Measurements from ENCODE around the gene IGFL2.
"Not testable (repeated sequence)": the region's sequence is repeated elsewhere in the genome, so short reads cannot be mapped to it uniquely, and the experiment has no call there.

Gene IGFL2

DNA sequence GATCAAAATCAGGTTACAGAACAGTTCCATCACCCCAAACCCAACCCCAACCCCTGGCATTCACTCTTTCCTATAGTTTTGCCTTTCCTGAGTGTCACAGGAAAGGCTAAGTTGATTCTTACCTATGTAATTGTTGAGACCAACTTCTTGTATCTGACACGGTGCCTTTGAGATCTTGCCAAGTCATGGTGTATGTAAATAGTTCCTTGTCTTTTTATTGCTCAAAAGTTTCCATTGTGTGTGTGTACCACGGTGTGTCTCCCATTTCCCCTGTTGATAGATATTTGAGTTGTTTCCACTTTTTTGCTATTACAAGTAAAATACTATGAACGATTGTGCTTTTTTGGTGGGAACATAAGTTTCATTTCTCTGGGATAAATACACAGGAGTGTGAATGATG, 3.3 kb upstream of the IGFL2 start:
- Histone ChIP-seq H3K9me3 (ENCODE audit: control insufficient read depth in 1 of 2, low read length in 2 of 2) (no peaks in the 10 kb centered on the region), H3K4me3 (ENCODE audit: low read depth in 1 of 2, low read length in 2 of 2) (no peak overlapping the region), H3K27ac (ENCODE audit: low read length) (no peak overlapping the region), H3K4me1 (ENCODE audit: control insufficient read depth in 1 of 2, insufficient read depth in 2 of 2, low read length in 2 of 2) (no peaks in the 10 kb centered on the region), H3K36me3 (ENCODE audit: control insufficient read depth in 1 of 2, insufficient read depth in 2 of 2, low read length in 2 of 2) (no peaks in the 10 kb centered on the region), H3K27me3 (ENCODE audit: low read depth, low read length) (no peaks in the 10 kb centered on the region)

DNA sequence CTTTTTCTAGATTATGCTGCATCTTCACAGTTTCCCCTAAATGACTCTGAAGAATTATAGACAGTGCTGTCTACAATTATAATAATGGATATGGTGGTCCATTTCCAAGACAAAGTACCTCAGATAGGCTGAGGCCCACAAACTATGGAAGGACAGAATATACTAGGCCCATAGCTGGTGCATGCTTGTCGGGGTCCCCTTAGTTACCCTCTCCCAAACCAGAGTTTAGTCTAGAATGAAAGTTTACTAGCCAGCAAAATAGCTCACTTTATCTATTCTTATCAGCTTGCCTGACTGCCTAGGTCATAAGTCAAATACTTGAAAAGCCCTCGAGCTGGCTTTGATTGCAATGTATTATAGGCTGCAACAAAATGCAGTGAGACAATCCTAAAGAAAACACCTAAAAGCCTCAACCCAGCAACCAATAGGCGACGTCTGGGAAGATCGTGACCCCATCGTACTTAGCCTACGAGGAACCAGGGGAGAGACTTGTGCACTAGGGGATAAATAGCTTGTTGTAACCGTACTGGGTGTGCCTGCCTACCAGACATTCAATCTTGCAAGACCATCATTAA, 785 bp upstream of the IGFL2 start:
- no peak overlapping the region for H3K27ac ChIP-seq (ENCODE audit: low read length)
- no peaks in the 10 kb centered on the region for H3K9me3 ChIP-seq (ENCODE audit: control insufficient read depth in 1 of 2, low read length in 2 of 2)
- no peak overlapping the region for H3K4me3 ChIP-seq (ENCODE audit: low read depth in 1 of 2, low read length in 2 of 2)
- no peaks in the 10 kb centered on the region for H3K36me3 ChIP-seq (ENCODE audit: control insufficient read depth in 1 of 2, insufficient read depth in 2 of 2, low read length in 2 of 2)
- no peaks in the 10 kb centered on the region for H3K4me1 ChIP-seq (ENCODE audit: control insufficient read depth in 1 of 2, insufficient read depth in 2 of 2, low read length in 2 of 2)
- no peaks in the 10 kb centered on the region for H3K27me3 ChIP-seq (ENCODE audit: low read depth, low read length)

DNA sequence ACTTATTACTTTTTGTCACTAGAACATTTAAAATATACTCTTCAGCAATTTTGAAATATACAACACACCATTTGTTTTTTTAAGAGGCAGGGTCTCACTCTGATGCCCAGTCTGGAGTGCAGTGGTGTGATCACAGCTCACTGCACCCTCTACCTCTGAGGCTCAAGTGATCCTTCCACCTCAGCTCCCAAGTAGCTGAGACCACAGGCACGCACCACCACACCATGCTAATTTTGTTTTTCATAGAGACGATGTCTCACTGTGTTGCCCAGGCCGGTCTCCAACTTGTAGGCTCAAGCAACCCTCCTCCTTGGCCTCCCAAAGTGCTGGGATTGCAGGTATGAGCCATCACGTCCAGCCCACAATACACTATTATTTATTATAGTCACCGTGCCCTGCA, 2.6 kb downstream of the IGFL2 start:
- H3K4me1 ChIP-seq (ENCODE audit: control insufficient read depth in 1 of 2, insufficient read depth in 2 of 2, low read length in 2 of 2) = no peaks in the 10 kb centered on the region
- no peaks in the 10 kb centered on the region for H3K9me3 ChIP-seq (ENCODE audit: control insufficient read depth in 1 of 2, low read length in 2 of 2)
- H3K27me3 ChIP-seq (ENCODE audit: low read depth, low read length) = no peaks in the 10 kb centered on the region
- no peak overlapping the region for H3K27ac ChIP-seq (ENCODE audit: low read length)
- no peaks in the 10 kb centered on the region for H3K36me3 ChIP-seq (ENCODE audit: control insufficient read depth in 1 of 2, insufficient read depth in 2 of 2, low read length in 2 of 2)
- no peak overlapping the region for H3K4me3 ChIP-seq (ENCODE audit: low read depth in 1 of 2, low read length in 2 of 2)

DNA sequence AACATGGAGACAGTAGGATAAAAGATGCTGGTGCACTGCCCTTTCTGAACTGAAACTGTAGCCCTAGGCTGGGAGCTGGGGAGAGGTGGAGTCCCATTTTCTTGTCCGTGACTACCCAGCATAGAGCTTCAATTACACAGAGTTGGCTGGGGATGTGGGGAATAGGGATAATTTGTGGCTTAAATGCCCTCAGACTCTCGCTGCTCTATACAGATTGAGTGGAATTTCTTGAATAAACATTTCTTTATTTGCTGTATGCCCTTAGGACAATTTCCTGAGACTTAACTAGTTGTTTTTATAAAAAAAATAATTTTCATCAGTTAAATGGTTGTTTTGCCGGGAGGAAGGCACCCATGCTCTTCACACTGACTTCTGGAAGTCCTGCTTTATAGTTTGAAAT, 7.2 kb downstream of the IGFL2 start:
- Histone ChIP-seq H3K4me1 (ENCODE audit: control insufficient read depth in 1 of 2, insufficient read depth in 2 of 2, low read length in 2 of 2) (no peaks in the 10 kb centered on the region), H3K27ac (ENCODE audit: low read length) (no peak overlapping the region), H3K4me3 (ENCODE audit: low read depth in 1 of 2, low read length in 2 of 2) (no peak overlapping the region), H3K36me3 (ENCODE audit: control insufficient read depth in 1 of 2, insufficient read depth in 2 of 2, low read length in 2 of 2) (no peaks in the 10 kb centered on the region), H3K27me3 (ENCODE audit: low read depth, low read length) (no peaks in the 10 kb centered on the region), H3K9me3 (ENCODE audit: control insufficient read depth in 1 of 2, low read length in 2 of 2) (no peaks in the 10 kb centered on the region)

DNA sequence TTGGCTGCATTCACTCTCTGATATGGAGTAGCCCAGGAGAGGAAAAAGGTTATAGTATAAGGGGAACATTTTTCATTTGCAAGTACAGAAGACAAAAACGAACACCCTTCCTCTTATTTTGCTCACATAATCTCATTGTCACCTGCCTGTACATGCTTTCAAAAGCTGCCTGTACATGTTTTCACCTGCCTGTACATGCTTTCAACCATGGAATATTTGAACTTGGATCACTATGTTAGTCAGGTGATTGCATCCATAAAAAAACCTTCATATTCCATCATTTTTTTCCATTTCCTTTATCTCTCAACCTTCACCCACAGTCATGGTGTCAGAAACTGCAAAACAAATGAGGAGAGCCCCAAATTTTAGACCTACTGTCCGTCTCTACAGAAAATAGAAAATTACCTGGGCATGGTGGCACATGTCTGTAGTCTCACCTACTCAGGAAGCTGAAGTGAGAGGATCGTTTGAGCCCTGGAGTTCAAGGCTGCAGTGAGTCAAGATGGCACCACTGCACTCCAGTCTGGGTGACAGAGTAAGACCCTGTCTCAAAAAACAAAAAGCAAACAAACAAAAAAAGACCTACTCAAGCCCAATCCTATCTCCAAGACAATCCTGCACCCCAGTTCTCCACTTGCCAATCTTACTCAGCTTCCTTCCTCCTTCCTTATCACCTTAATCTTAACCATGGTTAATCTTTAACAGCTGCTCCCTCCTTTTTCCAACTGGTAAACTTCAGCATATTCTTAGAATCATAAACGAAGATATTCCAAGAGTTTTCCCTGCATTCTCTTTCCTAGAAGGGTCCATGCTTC, 11.6 kb downstream of the IGFL2 start:
- Histone ChIP-seq H3K27ac (ENCODE audit: low read length) (no peak overlapping the region), H3K4me1 (ENCODE audit: control insufficient read depth in 1 of 2, insufficient read depth in 2 of 2, low read length in 2 of 2) (no peaks in the 10 kb centered on the region), H3K4me3 (ENCODE audit: low read depth in 1 of 2, low read length in 2 of 2) (no peak overlapping the region), H3K36me3 (ENCODE audit: control insufficient read depth in 1 of 2, insufficient read depth in 2 of 2, low read length in 2 of 2) (no peaks in the 10 kb centered on the region), H3K9me3 (ENCODE audit: control insufficient read depth in 1 of 2, low read length in 2 of 2) (peaks cover 0 to 11% of the 10 kb centered on the region in 2 donors), H3K27me3 (ENCODE audit: low read depth, low read length) (no peaks in the 10 kb centered on the region)

- Histone ChIP-seq H3K4me3 (ENCODE audit: low read depth in 1 of 2, low read length in 2 of 2) (no peak overlapping the region), H3K36me3 (ENCODE audit: control insufficient read depth in 1 of 2, insufficient read depth in 2 of 2, low read length in 2 of 2) (no peaks in the 10 kb centered on the region), H3K27me3 (ENCODE audit: low read depth, low read length) (no peaks in the 10 kb centered on the region), H3K4me1 (ENCODE audit: control insufficient read depth in 1 of 2, insufficient read depth in 2 of 2, low read length in 2 of 2) (no peaks in the 10 kb centered on the region), H3K9me3 (ENCODE audit: control insufficient read depth in 1 of 2, low read length in 2 of 2) (peaks cover 0 to 11% of the 10 kb centered on the region in 2 donors), H3K27ac (ENCODE audit: low read length) (no peak overlapping the region)
Measured at GRCh38 chr19:46160233-46160775, 12.3 kb downstream of the IGFL2 start.

GRCh38 chr19:46161642-46162257, 13.7 kb downstream of the IGFL2 start:
- not testable (repeated sequence) for H3K36me3 ChIP-seq (ENCODE audit: control insufficient read depth in 1 of 2, insufficient read depth in 2 of 2, low read length in 2 of 2); H3K27me3 ChIP-seq (ENCODE audit: low read depth, low read length); H3K4me1 ChIP-seq (ENCODE audit: control insufficient read depth in 1 of 2, insufficient read depth in 2 of 2, low read length in 2 of 2); H3K27ac ChIP-seq (ENCODE audit: low read length); H3K4me3 ChIP-seq (ENCODE audit: low read depth in 1 of 2, low read length in 2 of 2)
- peaks cover 0 to 11% of the 10 kb centered on the region in 2 donors for H3K9me3 ChIP-seq (ENCODE audit: control insufficient read depth in 1 of 2, low read length in 2 of 2)

DNA sequence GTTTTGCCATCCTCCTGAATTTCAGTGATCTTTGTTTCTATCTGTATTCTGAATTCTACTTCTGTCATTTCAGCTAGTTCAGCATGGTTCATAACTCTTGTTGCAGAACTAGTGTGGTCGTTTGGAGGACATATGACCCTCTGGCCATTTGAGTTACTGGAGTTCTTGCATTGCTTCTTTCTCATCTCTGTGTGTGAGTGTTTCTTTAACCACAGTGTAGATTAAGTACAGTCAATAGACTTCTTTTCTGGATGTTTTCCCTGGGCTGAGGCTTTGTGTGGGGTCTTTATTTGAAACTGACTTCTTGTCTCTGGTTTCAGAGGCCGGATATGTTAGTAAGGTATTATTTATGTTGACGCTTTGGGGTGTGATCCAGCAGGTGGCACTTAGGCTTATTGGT, 14.7 kb downstream of the IGFL2 start:
- peaks cover 0 to 11% of the 10 kb centered on the region in 2 donors for H3K9me3 ChIP-seq (ENCODE audit: control insufficient read depth in 1 of 2, low read length in 2 of 2)
- no peaks in the 10 kb centered on the region for H3K27me3 ChIP-seq (ENCODE audit: low read depth, low read length)
- H3K36me3 ChIP-seq (ENCODE audit: control insufficient read depth in 1 of 2, insufficient read depth in 2 of 2, low read length in 2 of 2) = no peaks in the 10 kb centered on the region
- H3K4me3 ChIP-seq (ENCODE audit: low read depth in 1 of 2, low read length in 2 of 2) = no peak overlapping the region
- H3K27ac ChIP-seq (ENCODE audit: low read length) = no peak overlapping the region
- H3K4me1 ChIP-seq (ENCODE audit: control insufficient read depth in 1 of 2, insufficient read depth in 2 of 2, low read length in 2 of 2) = no peaks in the 10 kb centered on the region

DNA sequence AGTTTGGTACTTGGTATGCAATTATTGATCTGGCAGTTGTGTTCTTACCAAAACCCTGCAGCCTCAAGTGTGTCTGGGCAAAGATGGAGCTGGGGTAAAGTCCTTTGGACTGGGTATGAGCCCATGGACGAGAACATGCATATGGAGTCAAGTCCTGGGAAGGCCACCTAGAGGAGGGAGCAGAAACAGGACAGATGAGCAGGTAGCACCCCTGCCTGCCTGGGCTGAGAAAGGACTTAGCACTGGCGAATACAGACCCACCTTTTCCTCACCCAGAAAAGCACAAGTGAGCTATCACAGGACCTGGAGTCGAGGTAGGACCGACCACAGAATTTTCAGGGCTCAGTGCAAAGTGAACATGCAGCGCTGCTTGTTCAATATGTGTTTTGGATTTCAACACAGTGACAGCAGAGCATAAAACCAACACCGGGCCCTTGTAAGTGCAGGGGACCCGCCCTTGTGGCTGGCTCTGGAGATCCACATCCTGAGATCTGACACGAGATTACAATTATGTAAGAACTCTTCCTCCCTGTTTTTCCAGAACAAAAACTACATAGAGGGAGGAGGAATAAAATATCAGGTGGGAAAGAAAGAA, 25.9 kb downstream of the IGFL2 start:
- no peaks in the 10 kb centered on the region for H3K9me3 ChIP-seq (ENCODE audit: control insufficient read depth in 1 of 2, low read length in 2 of 2)
- H3K4me1 ChIP-seq (ENCODE audit: control insufficient read depth in 1 of 2, insufficient read depth in 2 of 2, low read length in 2 of 2) = no peaks in the 10 kb centered on the region
- H3K27me3 ChIP-seq (ENCODE audit: low read depth, low read length) = no peaks in the 10 kb centered on the region
- H3K36me3 ChIP-seq (ENCODE audit: control insufficient read depth in 1 of 2, insufficient read depth in 2 of 2, low read length in 2 of 2) = no peaks in the 10 kb centered on the region
- no peak overlapping the region for H3K27ac ChIP-seq (ENCODE audit: low read length)
- H3K4me3 ChIP-seq (ENCODE audit: low read depth in 1 of 2, low read length in 2 of 2) = no peak overlapping the region

- Histone ChIP-seq H3K4me1 (ENCODE audit: control insufficient read depth in 1 of 2, insufficient read depth in 2 of 2, low read length in 2 of 2) (no peaks in the 10 kb centered on the region), H3K27me3 (ENCODE audit: low read depth, low read length) (peaks cover 4% of the 10 kb centered on the region), H3K4me3 (ENCODE audit: low read depth in 1 of 2, low read length in 2 of 2) (no peak overlapping the region), H3K36me3 (ENCODE audit: control insufficient read depth in 1 of 2, insufficient read depth in 2 of 2, low read length in 2 of 2) (no peaks in the 10 kb centered on the region), H3K9me3 (ENCODE audit: control insufficient read depth in 1 of 2, low read length in 2 of 2) (no peaks in the 10 kb centered on the region), H3K27ac (ENCODE audit: low read length) (no peak overlapping the region)
Measured at GRCh38 chr19:46176116-46176860, 28.2 kb downstream of the IGFL2 start.
